Suprapubic skin (tissue), 4 donors: ENCODE data around the gene CLTB. TPM values are rescaled to one million over a fixed set of nuclear protein-coding genes. Genes with fewer than 3 reads are reported as not detected.
A peak's percentile ranks its signal among the peaks of the same experiment; 100 is the strongest.

Experiments used
- DNase-seq, 2 donors: peaks; one replicate each; pipeline ENCODE4 v3.0.0-alpha.2; 2019; ENCODE audit warnings: low spot score in 2 of 2
- H3K27ac ChIP-seq: fragments of 200-600 bp; sonication (generic); one replicate; pipeline ENCODE4 v1.5.1; 2019
- H3K27me3 ChIP-seq: fragments of 200-600 bp; sonication (generic); one replicate; pipeline ENCODE4 v1.5.1; 2019
- H3K36me3 ChIP-seq: fragments of 200-600 bp; sonication (generic); one replicate; pipeline ENCODE4 v1.5.1; 2019
- H3K4me1 ChIP-seq: fragments of 200-600 bp; sonication (generic); one replicate; pipeline ENCODE4 v1.5.1; 2019
- H3K4me3 ChIP-seq: fragments of 200-600 bp; sonication (generic); one replicate; pipeline ENCODE4 v1.5.1; 2019; ENCODE audit warnings: mild to moderate bottlenecking
- H3K9me3 ChIP-seq: fragments of 200-600 bp; sonication (generic); one replicate; pipeline ENCODE4 v1.5.1; 2019
- CTCF ChIP-seq, 2 donors: fragments of 200-600 bp in 1 of 2; fragments of 450-650 bp in 1 of 2; sonication (generic) in 1 of 2; IDR thresholded peaks; one replicate each; pipeline ENCODE4 v1.5.1; 2016 to 2019; ENCODE audit warnings: antibody characterized with exemption in 2 of 2, mild to moderate bottlenecking in 1 of 2, moderate library complexity in 1 of 2
- EP300 ChIP-seq: sonication (generic); formaldehyde crosslinking; IDR thresholded peaks from one replicate; pipeline ENCODE4 v1.6.1; 2017; ENCODE audit warnings: antibody characterized with exemption
- POLR2A ChIP-seq, 2 donors: fragments of 450-650 bp; IDR thresholded peaks; one replicate each; pipeline ENCODE4 v1.6.1; 2017; ENCODE audit warnings: antibody characterized with exemption in 2 of 2, mild to moderate bottlenecking in 2 of 2, moderate library complexity in 2 of 2
- POLR2AphosphoS5 ChIP-seq, 3 donors: sonication (generic); formaldehyde crosslinking; IDR thresholded peaks; one replicate each; pipeline ENCODE4 v1.6.1; 2017; ENCODE audit warnings: antibody characterized with exemption in 3 of 3
- WGBS: methylation state at CpG from one replicate; pipeline ENCODE4 v1.1.5; 2018; 5-methylcytosine and 5-hydroxymethylcytosine counted together
- total RNA-seq, 4 donors: library from RNA; depleted of rRNA; stranded (reverse); fragments of >200 nt; gene quantifications; one replicate each; pipeline ENCODE4 v1.1.0, GENCODE V29; 2016

The CLTB gene
- total RNA-seq, 4 donors from 2014 or later, result 298 to 644 (median 435) TPM

GRCh38 chr5:176420086-176420485, 3.7 kb upstream of the CLTB start:
- H3K36me3 ChIP-seq, result no peaks in the 10 kb centered on the region
- no peak for TF ChIP-seq POLR2A (IDR thresholded peaks at IDR 0.05)
- TF ChIP-seq POLR2AphosphoS5 (IDR thresholded peaks at IDR 0.05), result no peak
- no peak for TF ChIP-seq EP300
- no peak for TF ChIP-seq CTCF (IDR thresholded peaks at IDR 0.05)
- H3K9me3 ChIP-seq, result no peaks in the 10 kb centered on the region
- DNase-seq, result no peak
- 89% methylated on average over 5 of the region's 5 CpGs for WGBS
- H3K27me3 ChIP-seq, result no peaks in the 10 kb centered on the region
- H3K27ac ChIP-seq, result no peak overlapping the region
- peaks cover 14% of the 10 kb centered on the region for H3K4me1 ChIP-seq
- no peak overlapping the region for H3K4me3 ChIP-seq

GRCh38 chr5:176418251-176418650, 1.9 kb upstream of the CLTB start:
- Histone ChIP-seq H3K4me3 (no peak overlapping the region), H3K27me3 (no peaks in the 10 kb centered on the region), H3K9me3 (no peaks in the 10 kb centered on the region), H3K27ac (no peak overlapping the region), H3K36me3 (no peaks in the 10 kb centered on the region), H3K4me1 (peaks cover 32% of the 10 kb centered on the region)
- TF ChIP-seq POLR2A (IDR thresholded peaks at IDR 0.05), result no peak
- TF ChIP-seq EP300, result no peak
- TF ChIP-seq POLR2AphosphoS5 (IDR thresholded peaks at IDR 0.05), result no peak
- no peak for TF ChIP-seq CTCF (IDR thresholded peaks at IDR 0.05)
- 91% methylated on average over 9 of the region's 9 CpGs for WGBS
- DNase-seq, result no peak

GRCh38 chr5:176416965-176417364, 626 bp upstream of the CLTB start:
- WGBS, result 66% methylated on average over 9 of the region's 11 CpGs
- H3K27me3 ChIP-seq, result no peaks in the 10 kb centered on the region
- peaks cover 45% of the 10 kb centered on the region for H3K4me1 ChIP-seq
- DNase-seq, result no peak
- H3K4me3 ChIP-seq, result peak overlapping the region; percentile 96
- peak overlapping the region; percentile 98 for H3K27ac ChIP-seq
- H3K9me3 ChIP-seq, result no peaks in the 10 kb centered on the region
- TF ChIP-seq EP300 (no peak), POLR2A (IDR thresholded peaks at IDR 0.05) (no peak), CTCF (IDR thresholded peaks at IDR 0.05) (no peak), POLR2AphosphoS5 (IDR thresholded peaks at IDR 0.05) (no peak)
- no peaks in the 10 kb centered on the region for H3K36me3 ChIP-seq

GRCh38 chr5:176415240-176415951, 943 bp downstream of the CLTB start:
- DNase-seq, result no peak
- no peaks in the 10 kb centered on the region for H3K27me3 ChIP-seq

GRCh38 chr5:176414704-176415103, 1.6 kb downstream of the CLTB start:
- Histone ChIP-seq H3K4me1 (peaks cover 67% of the 10 kb centered on the region), H3K36me3 (peaks cover 5% of the 10 kb centered on the region), H3K4me3 (peak overlapping the region; percentile 96), H3K27ac (peak overlapping the region; percentile 98), H3K27me3 (no peaks in the 10 kb centered on the region), H3K9me3 (no peaks in the 10 kb centered on the region)
- no peak for TF ChIP-seq EP300
- TF ChIP-seq POLR2A (IDR thresholded peaks at IDR 0.05), result no peak
- no peak for TF ChIP-seq POLR2AphosphoS5 (IDR thresholded peaks at IDR 0.05)
- no peak for TF ChIP-seq CTCF (IDR thresholded peaks at IDR 0.05)
- no peak for DNase-seq
- WGBS, result 48% methylated on average over 3 of the region's 3 CpGs

More at GRCh38 chr5:176415240-176415951, 943 bp downstream of the CLTB start:
- Histone ChIP-seq H3K9me3 (no peaks in the 10 kb centered on the region), H3K4me3 (peak overlapping the region; percentile 96), H3K27ac (peak overlapping the region; percentile 98), H3K36me3 (no peaks in the 10 kb centered on the region), H3K4me1 (peaks cover 60% of the 10 kb centered on the region)
- TF ChIP-seq POLR2A (IDR thresholded peaks at IDR 0.05), result no peak
- no peak for TF ChIP-seq POLR2AphosphoS5 (IDR thresholded peaks at IDR 0.05)
- WGBS, result 43% methylated on average over 13 of the region's 13 CpGs
